ENCODE results near the gene CEP89.

The CEP89 gene

DNA sequence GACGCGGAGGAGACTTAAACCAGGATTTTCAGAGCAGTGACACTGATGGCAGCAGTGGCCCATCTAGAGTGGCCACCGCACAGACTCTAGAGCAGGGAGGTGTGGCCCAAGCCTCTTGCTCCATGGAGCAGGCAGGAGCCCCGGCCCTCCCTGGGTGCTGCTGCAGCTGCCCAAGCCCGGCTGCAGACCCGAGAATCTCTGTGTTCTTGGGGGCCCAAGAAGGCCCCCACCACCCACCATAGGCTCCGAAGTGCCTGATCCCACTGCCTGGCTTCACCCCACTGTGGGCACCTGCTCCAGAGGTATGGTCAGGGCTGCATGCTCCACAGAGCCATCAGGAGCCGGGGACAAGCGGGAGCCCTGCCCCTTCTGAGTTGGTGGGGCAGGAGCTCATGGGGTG lies 36.1 kb downstream of the CEP89 start:
- DNase-seq (ENCODE audit: low read depth) = no peak
- TF ChIP-seq, protein P1, sequence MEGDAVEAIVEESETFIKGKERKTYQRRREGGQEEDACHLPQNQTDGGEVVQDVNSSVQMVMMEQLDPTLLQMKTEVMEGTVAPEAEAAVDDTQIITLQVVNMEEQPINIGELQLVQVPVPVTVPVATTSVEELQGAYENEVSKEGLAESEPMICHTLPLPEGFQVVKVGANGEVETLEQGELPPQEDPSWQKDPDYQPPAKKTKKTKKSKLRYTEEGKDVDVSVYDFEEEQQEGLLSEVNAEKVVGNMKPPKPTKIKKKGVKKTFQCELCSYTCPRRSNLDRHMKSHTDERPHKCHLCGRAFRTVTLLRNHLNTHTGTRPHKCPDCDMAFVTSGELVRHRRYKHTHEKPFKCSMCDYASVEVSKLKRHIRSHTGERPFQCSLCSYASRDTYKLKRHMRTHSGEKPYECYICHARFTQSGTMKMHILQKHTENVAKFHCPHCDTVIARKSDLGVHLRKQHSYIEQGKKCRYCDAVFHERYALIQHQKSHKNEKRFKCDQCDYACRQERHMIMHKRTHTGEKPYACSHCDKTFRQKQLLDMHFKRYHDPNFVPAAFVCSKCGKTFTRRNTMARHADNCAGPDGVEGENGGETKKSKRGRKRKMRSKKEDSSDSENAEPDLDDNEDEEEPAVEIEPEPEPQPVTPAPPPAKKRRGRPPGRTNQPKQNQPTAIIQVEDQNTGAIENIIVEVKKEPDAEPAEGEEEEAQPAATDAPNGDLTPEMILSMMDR (conservative IDR thresholded peaks at IDR 0.05; ENCODE audit: low read length) = no peak

DNA sequence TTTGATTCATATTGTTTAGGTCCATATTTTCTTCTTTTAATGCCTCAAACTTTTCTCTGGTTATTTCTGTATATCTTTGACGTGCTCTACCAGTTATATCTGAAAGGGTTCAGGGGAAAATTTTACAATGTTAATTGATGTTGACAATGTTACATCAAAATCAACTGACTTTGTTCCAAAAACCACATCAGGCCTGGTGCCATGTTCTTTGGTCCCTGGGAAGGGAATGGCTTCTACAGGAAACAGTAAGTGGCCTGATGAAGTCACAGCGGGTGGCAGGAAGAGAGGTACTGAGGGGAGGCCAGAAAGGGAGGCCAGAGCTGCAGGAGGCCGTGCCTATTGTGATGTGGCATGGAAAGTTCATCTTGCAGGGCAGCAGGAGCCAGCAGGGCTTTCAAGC lies 38.2 kb downstream of the CEP89 start:
- TF ChIP-seq, protein P1 (conservative IDR thresholded peaks at IDR 0.05; ENCODE audit: low read length) = no peak
- no peak for DNase-seq (ENCODE audit: low read depth)
- H3K4me3 ChIP-seq (ENCODE audit: low read length) = no peak overlapping the region

More for the DNA sequence above, 36.1 kb downstream of the CEP89 start:
- no peak overlapping the region for H3K4me3 ChIP-seq (ENCODE audit: low read length)

DNA sequence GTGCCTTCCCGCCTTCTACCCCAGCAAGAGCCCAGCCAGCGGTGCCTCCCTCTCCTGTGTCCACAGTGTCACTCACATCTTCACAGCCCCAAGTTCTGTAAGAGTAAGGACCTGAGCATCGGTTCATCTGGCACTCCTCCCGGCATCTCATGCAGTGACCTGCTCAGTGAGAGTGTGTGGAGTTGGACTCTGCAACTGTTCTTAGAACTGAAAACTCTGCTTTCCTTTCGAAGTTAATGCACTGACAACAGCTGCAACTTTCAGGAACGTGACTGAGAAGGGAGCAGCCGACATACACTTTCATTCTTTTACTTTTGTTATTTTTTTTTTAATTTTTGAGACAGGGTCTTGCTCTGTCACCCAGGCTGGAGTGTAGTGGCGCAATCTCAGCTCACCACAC lies 41.2 kb downstream of the CEP89 start:
- no peak overlapping the region for H3K4me3 ChIP-seq (ENCODE audit: low read length)
- TF ChIP-seq, protein P1 (conservative IDR thresholded peaks at IDR 0.05; ENCODE audit: low read length) = no peak
- DNase-seq (ENCODE audit: low read depth) = no peak

DNA sequence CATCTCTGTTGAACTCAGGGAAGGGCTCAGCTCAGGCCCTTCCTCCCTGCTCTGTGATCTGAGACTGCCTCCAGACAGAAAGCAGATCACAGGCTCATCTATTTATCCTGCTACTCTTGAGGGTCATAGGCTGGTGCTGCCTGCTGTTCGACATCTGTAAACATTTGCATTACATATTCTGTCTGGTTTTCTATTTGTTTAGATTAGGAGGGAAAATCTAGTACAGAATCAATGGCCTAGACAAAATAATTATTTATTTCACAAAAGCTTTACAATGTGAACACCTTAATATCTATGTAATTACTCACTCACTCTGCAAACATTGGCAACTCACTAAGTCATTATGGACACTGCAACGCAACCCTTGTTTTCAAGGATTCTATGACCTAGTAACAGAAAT lies 43.0 kb downstream of the CEP89 start:
- TF ChIP-seq, protein P1 (conservative IDR thresholded peaks at IDR 0.05; ENCODE audit: low read length) = no peak
- DNase-seq (ENCODE audit: low read depth) = no peak
- no peak overlapping the region for H3K4me3 ChIP-seq (ENCODE audit: low read length)

DNA sequence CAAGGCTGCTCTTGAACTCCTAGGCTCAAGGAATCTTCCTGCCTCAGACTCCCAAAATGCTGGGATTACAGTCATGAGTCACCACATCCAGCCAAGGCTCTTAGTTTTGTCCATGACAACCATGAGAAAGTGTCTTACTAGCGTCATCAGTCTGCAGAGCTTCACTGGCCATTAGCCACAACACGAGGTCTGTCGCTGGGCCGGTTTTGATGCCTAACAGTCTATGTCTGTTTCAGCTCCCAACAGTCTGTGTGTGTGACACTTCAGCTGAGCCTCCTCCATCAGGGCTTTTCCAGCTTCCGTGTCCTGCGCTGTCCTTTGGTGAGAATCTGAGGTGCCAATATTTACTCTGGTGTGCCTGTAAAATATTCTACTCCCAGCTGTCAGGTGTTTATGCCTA lies 47.6 kb downstream of the CEP89 start:
- no peak overlapping the region for H3K4me3 ChIP-seq (ENCODE audit: low read length)
- DNase-seq (ENCODE audit: low read depth) = peak; percentile 3
- TF ChIP-seq, protein P1 (conservative IDR thresholded peaks at IDR 0.05; ENCODE audit: low read length) = no peak

DNA sequence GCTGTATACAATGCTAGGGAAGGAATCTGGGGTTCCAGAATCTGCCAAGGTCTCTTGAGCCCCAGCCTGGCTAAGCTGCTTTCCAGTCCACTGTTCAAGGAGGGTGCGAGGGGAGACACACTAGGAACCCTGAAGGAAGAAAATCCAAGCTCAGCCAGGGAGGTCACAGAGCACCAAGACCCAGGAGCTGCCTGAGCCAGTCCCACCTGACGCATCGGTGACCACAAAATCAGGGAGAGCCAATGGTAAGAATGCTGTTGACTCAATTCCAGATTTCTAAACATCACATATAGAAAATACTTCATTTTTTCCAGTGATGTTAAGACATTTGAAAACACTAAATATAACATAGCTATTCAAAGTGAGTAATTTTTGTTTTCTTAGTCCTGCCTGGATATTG lies 50.1 kb downstream of the CEP89 start:
- no peak for DNase-seq (ENCODE audit: low read depth)
- TF ChIP-seq, protein P1 (conservative IDR thresholded peaks at IDR 0.05; ENCODE audit: low read length) = no peak
- no peak overlapping the region for H3K4me3 ChIP-seq (ENCODE audit: low read length)

DNA sequence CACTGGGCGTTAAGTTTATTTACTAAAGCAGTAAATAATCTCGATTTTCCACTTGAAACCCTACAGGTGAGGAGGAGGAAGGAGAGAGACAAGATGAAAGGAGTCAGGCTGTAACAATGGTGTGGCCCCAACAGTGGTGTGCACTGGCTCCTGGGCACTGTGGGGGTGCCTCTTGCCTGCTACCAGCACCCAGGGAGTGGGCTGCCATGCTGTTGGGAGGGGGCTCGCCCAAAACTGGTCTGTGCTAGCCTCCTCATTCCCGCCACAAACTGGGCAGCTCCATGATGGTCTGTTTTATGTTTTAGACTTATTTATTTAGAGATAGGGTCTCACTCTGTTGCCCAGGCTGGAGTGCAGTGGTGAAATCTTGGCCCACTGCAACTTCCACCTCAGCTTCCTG lies 52.4 kb downstream of the CEP89 start:
- DNase-seq (ENCODE audit: low read depth) = no peak
- no peak overlapping the region for H3K4me3 ChIP-seq (ENCODE audit: low read length)
- TF ChIP-seq, protein P1 (conservative IDR thresholded peaks at IDR 0.05; ENCODE audit: low read length) = no peak
